H1 (cell line): Measurements from ENCODE around the gene TET1. TPM values are rescaled to one million over a fixed set of nuclear protein-coding genes. Genes with fewer than 3 reads are reported as not detected.

Experiments
- CTCF ChIA-PET: fragments of 300-600 bp; sonication (Branson Sonifier 250); formaldehyde crosslinking; loops from one replicate; lab custom pipeline; 2021; ENCODE audit not compliant: partially characterized antibody; lab: Charles Lee
- POLR2A ChIA-PET: fragments of 300-600 bp; sonication (Branson Sonifier 250); formaldehyde crosslinking; loops from one replicate; lab custom pipeline; 2021; ENCODE audit warnings: inconsistent platforms; ENCODE audit not compliant: partially characterized antibody; lab: Charles Lee
- DNase-seq, 2 experiments: peaks; one replicate each; pipeline versions ENCODE4 v3.0.0 to v3.0.0-alpha.2; 2010 to 2022; ENCODE audit warnings: low spot score in 2 of 2, low read depth in 1 of 2, mixed read lengths in 1 of 2
- FAIRE-seq: peaks from 2 replicates; lab custom pipeline; 2011; peaks lifted over from hg19 to GRCh38; lab: Jason Lieb, UNC
- H2AFZ ChIP-seq: 2 replicates; pipeline ENCODE4 v1.8.1; 2012; ENCODE audit warnings: low read length, inconsistent platforms
- H2AK5ac ChIP-seq: 2 replicates; pipeline ENCODE4 v1.6.1; 2013; ENCODE audit warnings: low read depth, low read length
- H2BK120ac ChIP-seq: replicated peaks from 2 replicates; pipeline ENCODE3; 2013; ENCODE audit warnings: low read depth, low read length, inconsistent platforms
- H2BK12ac ChIP-seq: 2 replicates; pipeline ENCODE4 v1.6.1; 2013; ENCODE audit warnings: low read depth, low read length
- H2BK15ac ChIP-seq: 2 replicates; pipeline ENCODE4 v1.6.1; 2013; ENCODE audit warnings: low read length
- H2BK20ac ChIP-seq: 2 replicates; pipeline ENCODE4 v1.6.1; 2013; ENCODE audit warnings: low read length
- H2BK5ac ChIP-seq: 2 replicates; pipeline ENCODE4 v1.6.1; 2013; ENCODE audit warnings: low read depth, low read length
- H3K14ac ChIP-seq: 2 replicates; pipeline ENCODE4 v1.6.1; 2013; ENCODE audit warnings: inconsistent platforms; ENCODE audit not compliant: insufficient read length
- H3K18ac ChIP-seq: 2 replicates; pipeline ENCODE4 v1.6.1; 2013; ENCODE audit warnings: low read length; ENCODE audit errors: extremely low read depth
- H3K23ac ChIP-seq: 2 replicates; pipeline ENCODE4 v1.6.1; 2013; ENCODE audit warnings: inconsistent platforms; ENCODE audit not compliant: insufficient read length
- H3K23me2 ChIP-seq: 2 replicates; pipeline ENCODE4 v1.6.1; 2013; ENCODE audit warnings: low read depth, low read length
- H3K27ac ChIP-seq: 2 replicates; pipeline ENCODE4 v1.6.1; 2011; ENCODE audit warnings: low read depth, low read length, inconsistent platforms
- H3K27me3 ChIP-seq, 4 experiments: replicated peaks in 1 of 4; 1 replicate in 1 of 4; 2 replicates in 3 of 4; pipeline versions ENCODE4 v1.6.1 to v1.8.1; 2011 to 2013; ENCODE audit warnings: low read length in 3 of 4, mild to moderate bottlenecking in 3 of 4, inconsistent platforms in 2 of 4, mixed read lengths in 2 of 4, moderate library complexity in 1 of 4; ENCODE audit not compliant: control insufficient read depth in 3 of 4, insufficient read depth in 3 of 4; ENCODE audit errors: extremely low read depth in 1 of 4
- H3K36me3 ChIP-seq, 4 experiments: 2 replicates each; pipeline versions ENCODE4 v1.6.1 to v1.8.1; 2011 to 2013; ENCODE audit warnings: mild to moderate bottlenecking in 4 of 4, low read length in 3 of 4, moderate library complexity in 2 of 4, control low read depth in 1 of 4, inconsistent platforms in 1 of 4; ENCODE audit not compliant: insufficient read depth in 4 of 4, control insufficient read depth in 2 of 4
- H3K4ac ChIP-seq: replicated peaks from 2 replicates; pipeline ENCODE3; 2013; ENCODE audit warnings: low read length, low read depth, mixed read lengths, inconsistent platforms; ENCODE audit not compliant: insufficient read length
- H3K4me1 ChIP-seq, 4 experiments: replicated peaks in 1 of 4; 1 replicate in 1 of 4; 2 replicates in 3 of 4; pipeline versions ENCODE4 v1.6.1 to v1.8.1; 2011 to 2013; ENCODE audit warnings: low read length in 3 of 4, inconsistent platforms in 2 of 4, mixed read lengths in 1 of 4; ENCODE audit not compliant: insufficient read depth in 4 of 4, control insufficient read depth in 3 of 4
- H3K4me2 ChIP-seq, 2 experiments: 2 replicates each; pipeline versions ENCODE4 v1.6.1 to v1.8.1; 2011 to 2013; ENCODE audit warnings: low read depth in 2 of 2, low read length in 2 of 2, control low read depth in 1 of 2, inconsistent platforms in 1 of 2, mild to moderate bottlenecking in 1 of 2; ENCODE audit not compliant: insufficient read depth in 1 of 2
- H3K4me3 ChIP-seq, 4 experiments: fragments of 200-600, 300-600 bp in 1 of 4; sonication (generic), shearing (Covaris generic), sonication (Bioruptor Twin) in 1 of 4; 2 replicates each; pipeline versions ENCODE4 v1.5.1 to v1.8.1; 2011 to 2016; ENCODE audit warnings: low read length in 4 of 4, low read depth in 3 of 4, control low read depth in 2 of 4, inconsistent platforms in 2 of 4, mild to moderate bottlenecking in 2 of 4, mixed read lengths in 1 of 4, moderate library complexity in 1 of 4; ENCODE audit not compliant: insufficient read depth in 2 of 4; ENCODE audit errors: extremely low read depth in 1 of 4
- H3K56ac ChIP-seq: replicated peaks from 2 replicates; pipeline ENCODE3; 2013; ENCODE audit warnings: low read depth, mild to moderate bottlenecking, mixed read lengths, low read length, inconsistent platforms; ENCODE audit not compliant: insufficient read length
- H3K79me1 ChIP-seq: 2 replicates; pipeline ENCODE4 v1.6.1; 2013; ENCODE audit warnings: low read depth, low read length, control low read depth
- H3K79me2 ChIP-seq, 2 experiments: 2 replicates each; pipeline versions ENCODE4 v1.6.1 to v1.8.1; 2012 to 2013; ENCODE audit warnings: low read length in 2 of 2, mild to moderate bottlenecking in 2 of 2, inconsistent platforms in 1 of 2; ENCODE audit not compliant: insufficient read depth in 2 of 2, control insufficient read depth in 1 of 2
- H3K9ac ChIP-seq, 4 experiments: replicated peaks in 1 of 4; 1 replicate in 1 of 4; 2 replicates in 3 of 4; pipeline versions ENCODE4 v1.6.1 to v1.8.1; 2011 to 2013; ENCODE audit warnings: low read depth in 3 of 4, low read length in 3 of 4, control low read depth in 2 of 4, mild to moderate bottlenecking in 2 of 4, moderate library complexity in 2 of 4, inconsistent platforms in 1 of 4; ENCODE audit errors: extremely low read depth in 1 of 4
- H3K9me3 ChIP-seq, 2 experiments: 2 replicates each; pipeline versions ENCODE4 v1.6.1 to v1.8.1; 2012 to 2013; ENCODE audit warnings: mild to moderate bottlenecking in 2 of 2, moderate library complexity in 2 of 2, control low read depth in 1 of 2, inconsistent platforms in 1 of 2, low read depth in 1 of 2, low read length in 1 of 2, mixed read lengths in 1 of 2; ENCODE audit not compliant: insufficient read depth in 2 of 2
- H4K20me1 ChIP-seq, 2 experiments: replicated peaks in 1 of 2; 2 replicates each; pipeline versions ENCODE3 to v1.8.1; 2011 to 2013; ENCODE audit warnings: inconsistent platforms in 2 of 2, low read length in 2 of 2, mild to moderate bottlenecking in 1 of 2; ENCODE audit not compliant: insufficient read depth in 2 of 2, control insufficient read depth in 1 of 2
- H4K5ac ChIP-seq: 2 replicates; pipeline ENCODE4 v1.6.1; 2013; ENCODE audit warnings: low read length, low read depth, mixed read lengths, inconsistent platforms; ENCODE audit not compliant: insufficient read length
- H4K8ac ChIP-seq: 2 replicates; pipeline ENCODE4 v1.8.0; 2013; ENCODE audit warnings: mild to moderate bottlenecking, moderate library complexity, low read length, inconsistent platforms; ENCODE audit not compliant: insufficient read depth; ENCODE audit errors: extremely low read depth
- H4K91ac ChIP-seq: replicated peaks from 2 replicates; pipeline ENCODE3; 2013; ENCODE audit warnings: low read length, mixed read lengths, inconsistent platforms; ENCODE audit not compliant: insufficient read length
- GTF2F1 ChIP-seq: IDR thresholded peaks from 2 replicates; pipeline ENCODE4 v1.6.1; 2012; ENCODE audit warnings: low read depth, low read length, improper control_type of control experiment, borderline replicate concordance
- WGBS, 2 experiments: shearing (Covaris generic) in 1 of 2; methylation state at CpG; one replicate each; pipeline versions ENCODE4 v1.1.6 to v1.1.7; 2013 to 2015; ENCODE audit warnings: low lambda C conversion rate in 2 of 2, mixed read lengths in 2 of 2, inconsistent platforms in 1 of 2, low coverage in 1 of 2, missing lambda C conversion rate in 1 of 2; ENCODE audit not compliant: insufficient replicate concordance in 2 of 2, insufficient coverage in 1 of 2, insufficient read length in 1 of 2; ENCODE audit errors: extremely low coverage in 1 of 2, missing lambda C conversion rate in 1 of 2; 5-methylcytosine and 5-hydroxymethylcytosine counted together
- polyA plus RNA-seq, 7 experiments: library from polyadenylated mRNA; depleted of rRNA in 3 of 7; stranded (reverse) in 5 of 7; unstranded in 2 of 7; fragments of >200 nt in 5 of 7; fragments of 200-250 nt in 2 of 7; gene quantifications; 1 replicate in 5 of 7; 2 replicates in 1 of 7; 4 replicates in 1 of 7; pipeline versions ENCODE4 v1.2.1 to v1.2.3, GENCODE V29; 2011 to 2013; ENCODE audit warnings: missing spikeins in 2 of 7, mixed read lengths in 2 of 7
- total RNA-seq: library from RNA; stranded (reverse); fragmentation: NEBNext Ultra II Directional; extraction: Animal tissue kit (Norgen Biotek cat#: 25700); gene quantifications from 2 replicates; pipeline ENCODE4 v1.2.1, GENCODE V29; 2021

The TET1 gene
- total and polyA plus RNA-seq, 2 of the 8 experiments (the other 6 are each of a cell fraction or from before 2014, with no cell fraction given), result 15.2 to 69.3 TPM

- CTCF ChIA-PET, result interaction anchor here (0.6 to 1.2 kb wide), 2 partner anchors 21 to 1858 kb away, joined by 3 read pairs; no protein-coding TSS in a partner anchor
- Histone ChIP-seq H3K4ac (no peak overlapping the region), H3K79me2 (peaks cover 12 to 78% of the 10 kb centered on the region in 2 experiments)
Measured at GRCh38 chr10:68572151-68572550, 12.0 kb downstream of the TET1 start.

More at GRCh38 chr10:68572151-68572550, 12.0 kb downstream of the TET1 start:
- Histone ChIP-seq H3K4me2 (no peak overlapping the region), H3K79me1 (peaks cover 9% of the 10 kb centered on the region; the same call in 1 of the 2 replicates), H2BK15ac (no peak overlapping the region), H3K4me3 (no peak overlapping the region), H3K14ac (no peak overlapping the region), H2AK5ac (no peak overlapping the region), H3K9me3 (no peaks in the 10 kb centered on the region), H2BK5ac (no peak overlapping the region), H2AFZ (no peak overlapping the region), H2BK20ac (no peak overlapping the region), H3K27ac (no peak overlapping the region), H3K18ac (no peak overlapping the region), H4K5ac (no peak overlapping the region), H3K23ac (no peak overlapping the region), H3K9ac (no peak overlapping the region), H4K20me1 (peaks cover 2 to 10% of the 10 kb centered on the region in 2 experiments), H3K36me3 (peaks cover 10 to 38% (median 24%) of the 10 kb centered on the region in 4 experiments), H3K4me1 (no peaks in the 10 kb centered on the region), H3K23me2 (no peaks in the 10 kb centered on the region), H4K91ac (no peak overlapping the region), H2BK120ac (no peak overlapping the region), H3K56ac (no peak overlapping the region), H3K27me3 (no peaks in the 10 kb centered on the region), H4K8ac (no peak overlapping the region), H2BK12ac (no peak overlapping the region)
- DNase-seq (no peak), FAIRE-seq (no peak)
- POLR2A ChIA-PET, result interaction anchor here (1.5 to 3.2 kb wide), 2 partner anchors 9 to 13 kb away, joined by 4 to 9 read pairs; no protein-coding TSS in a partner anchor
- no peak for TF ChIP-seq GTF2F1
- 97% methylated on average over 5 of the region's 5 CpGs; no CpG with 5 or more reads in 1 of the 2 experiments for WGBS, 2 experiments
